Caco-2 (cell line): ENCODE measurements around the gene HOXB3. TPM values are rescaled to one million over a fixed set of nuclear protein-coding genes. Genes with fewer than 3 reads are reported as not detected.
A peak's percentile ranks its signal among the peaks of the same experiment; 100 is the strongest.

Experiments
- BruUV-seq: library from RNA; stranded (reverse); fragments of 400-500 nt; replicated peaks from 2 replicates; lab custom pipeline; 2021; lab: Mats Ljungman, UMichigan
- CTCF ChIA-PET: fragments of 300-600 bp; sonication (Branson Sonifier 250); formaldehyde crosslinking; loops from one replicate; lab custom pipeline; 2022; ENCODE audit warnings: antibody characterized with exemption; lab: Charles Lee
- POLR2A ChIA-PET: fragments of 300-600 bp; sonication (Branson Sonifier 250); formaldehyde crosslinking; loops from one replicate; lab custom pipeline; 2022; ENCODE audit warnings: antibody characterized with exemption; lab: Charles Lee
- DNase-seq, 2 experiments: peaks; one replicate each; pipeline versions ENCODE4 v3.0.0 to v3.0.0-alpha.2; 2020 to 2022
- H3K27me3 ChIP-seq: replicated peaks from 2 replicates; pipeline ENCODE4 v1.6.0; 2011; ENCODE audit warnings: low read length; ENCODE audit not compliant: control insufficient read depth, insufficient read depth
- H3K36me3 ChIP-seq: 2 replicates; pipeline ENCODE4 v1.5.1; 2011; ENCODE audit warnings: low read length; ENCODE audit not compliant: control insufficient read depth, insufficient read depth
- H3K4me1 ChIP-seq: fragments of 250-450 bp; sonication (Bioruptor Pico); 2 replicates; pipeline ENCODE4 v1.5.1; 2020; ENCODE audit warnings: mild to moderate bottlenecking
- H3K4me3 ChIP-seq: 2 replicates; pipeline ENCODE4 v1.5.1; 2011; ENCODE audit warnings: low read depth, mild to moderate bottlenecking, control low read depth, low read length
- H3K9me3 ChIP-seq: fragments of 250-450 bp; sonication (Bioruptor Pico); 2 replicates; pipeline ENCODE4 v1.5.1; 2020; ENCODE audit warnings: mild to moderate bottlenecking, moderate library complexity
- H3K27ac Mint-ChIP-seq: one replicate; pipeline ENCODE4 v1.8.0; 2022; ENCODE audit warnings: mixed read lengths; ENCODE audit not compliant: unreplicated experiment
- H3K27me3 Mint-ChIP-seq: one replicate; pipeline ENCODE4 v1.8.0; 2022; ENCODE audit warnings: mixed read lengths; ENCODE audit not compliant: insufficient read depth, unreplicated experiment
- H3K36me3 Mint-ChIP-seq: one replicate; pipeline ENCODE4 v1.8.0; 2022; ENCODE audit warnings: mild to moderate bottlenecking, mixed read lengths; ENCODE audit not compliant: insufficient read depth, unreplicated experiment
- H3K4me1 Mint-ChIP-seq: one replicate; pipeline ENCODE4 v1.8.0; 2022; ENCODE audit warnings: low read depth, mixed read lengths; ENCODE audit not compliant: unreplicated experiment
- H3K4me3 Mint-ChIP-seq: one replicate; pipeline ENCODE4 v1.8.0; 2022; ENCODE audit warnings: mild to moderate bottlenecking, moderate library complexity, mixed read lengths; ENCODE audit not compliant: unreplicated experiment
- H3K9me3 Mint-ChIP-seq: one replicate; pipeline ENCODE4 v1.8.0; 2022; ENCODE audit warnings: mixed read lengths; ENCODE audit not compliant: unreplicated experiment
- intact Hi-C: fragments of 100-400 bp; cut with micrococcal nuclease; formaldehyde crosslinking; loops from one replicate; pipeline ENCODE4 v1.10.0; 2022; ENCODE audit not compliant: unreplicated experiment
- total RNA-seq: library from RNA; stranded (reverse); gene quantifications from 2 replicates; pipeline ENCODE4 v1.2.3, GENCODE V29; 2022
- TF ChIP-seq, protein P1 (sequence below), 2 experiments: fragments of 200-600 bp in 1 of 2; IDR thresholded peaks; 1 replicate in 1 of 2; 2 replicates in 1 of 2; pipeline versions ENCODE4 v1.5.1 to v1.8.0; 2011 to 2022; ENCODE audit warnings: antibody characterized with exemption in 1 of 2, control low read depth in 1 of 2, inconsistent platforms in 1 of 2, low read depth in 1 of 2, low read length in 1 of 2, mild to moderate bottlenecking in 1 of 2, moderate library complexity in 1 of 2; ENCODE audit not compliant: insufficient read depth in 1 of 2, severe bottlenecking in 1 of 2, unreplicated experiment in 1 of 2

The HOXB3 gene
- total RNA-seq, 1 experiment from 2014 or later: 7.2 TPM

DNA sequence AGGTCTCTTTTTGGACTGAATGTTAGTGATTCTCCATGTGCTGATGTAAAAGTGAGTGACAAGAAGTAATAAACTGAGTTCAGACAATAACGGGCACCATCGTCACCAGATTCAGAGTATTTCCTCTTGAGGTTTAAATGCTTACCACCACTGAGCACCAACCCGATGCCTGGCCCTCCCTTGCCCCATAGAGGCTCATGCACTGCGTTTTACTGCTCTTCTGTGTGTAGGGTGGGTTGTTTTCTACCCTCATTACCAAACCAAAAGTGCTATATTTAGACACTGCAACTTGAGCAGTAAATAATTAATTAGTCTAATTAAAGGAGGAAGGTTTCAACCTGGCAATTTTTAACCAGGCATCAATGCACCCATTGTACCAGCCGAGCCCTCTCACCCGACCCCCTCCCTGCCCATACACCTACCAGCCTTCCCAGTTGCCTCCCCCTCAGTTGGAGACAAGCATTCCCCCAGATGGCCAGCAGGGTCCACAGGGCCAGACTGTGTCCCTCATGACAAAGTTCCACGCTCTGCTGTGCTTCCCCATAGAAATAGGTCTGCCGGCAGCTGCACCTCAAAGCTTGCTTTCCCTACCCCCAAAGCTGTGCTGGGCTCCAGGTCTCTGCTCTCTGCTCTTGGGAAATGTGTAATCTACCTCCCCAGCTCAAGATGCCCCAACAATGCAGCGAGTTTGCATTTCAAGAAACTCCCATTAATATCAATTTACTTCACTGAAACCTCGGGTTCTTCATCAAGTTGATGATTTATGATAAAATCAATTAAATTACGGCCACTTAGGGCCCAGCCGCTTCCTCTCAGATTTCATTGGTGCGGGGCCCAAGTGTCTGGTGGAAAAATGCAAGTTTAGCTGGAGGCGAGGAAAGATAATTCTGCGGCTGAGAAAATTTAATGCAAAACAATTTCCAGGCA lies 27.9 kb downstream of the HOXB3 start:
- peak in 1 of 2 experiments; percentile 60 for DNase-seq
- Histone ChIP-seq H3K4me3 (no peak overlapping the region), H3K36me3 (no peaks in the 10 kb centered on the region), H3K9me3 (no peaks in the 10 kb centered on the region), H3K4me1 (peaks cover 3% of the 10 kb centered on the region; the same call in 1 of the 2 replicates), H3K27me3 (no peaks in the 10 kb centered on the region)
- H3K4me3 Mint-ChIP-seq: no peak overlapping the region
- H3K4me1 Mint-ChIP-seq: no peaks in the 10 kb centered on the region
- H3K27ac Mint-ChIP-seq: no peak overlapping the region
- POLR2A ChIA-PET: interaction anchor here (0.6 kb wide), 1 partner anchor 52 kb away, joined by 4 read pairs; no protein-coding TSS in a partner anchor
- no peaks in the 10 kb centered on the region for H3K36me3 Mint-ChIP-seq
- BruUV-seq: no TSS peak
- CTCF ChIA-PET: interaction anchor here (0.5 to 1.0 kb wide), 2 partner anchors 30 to 40 kb away, joined by 3 read pairs; no protein-coding TSS in a partner anchor
- no peaks in the 10 kb centered on the region for H3K27me3 Mint-ChIP-seq
- intact Hi-C loops: no loop called here
- H3K9me3 Mint-ChIP-seq: no peaks in the 10 kb centered on the region
- TF ChIP-seq, protein P1, sequence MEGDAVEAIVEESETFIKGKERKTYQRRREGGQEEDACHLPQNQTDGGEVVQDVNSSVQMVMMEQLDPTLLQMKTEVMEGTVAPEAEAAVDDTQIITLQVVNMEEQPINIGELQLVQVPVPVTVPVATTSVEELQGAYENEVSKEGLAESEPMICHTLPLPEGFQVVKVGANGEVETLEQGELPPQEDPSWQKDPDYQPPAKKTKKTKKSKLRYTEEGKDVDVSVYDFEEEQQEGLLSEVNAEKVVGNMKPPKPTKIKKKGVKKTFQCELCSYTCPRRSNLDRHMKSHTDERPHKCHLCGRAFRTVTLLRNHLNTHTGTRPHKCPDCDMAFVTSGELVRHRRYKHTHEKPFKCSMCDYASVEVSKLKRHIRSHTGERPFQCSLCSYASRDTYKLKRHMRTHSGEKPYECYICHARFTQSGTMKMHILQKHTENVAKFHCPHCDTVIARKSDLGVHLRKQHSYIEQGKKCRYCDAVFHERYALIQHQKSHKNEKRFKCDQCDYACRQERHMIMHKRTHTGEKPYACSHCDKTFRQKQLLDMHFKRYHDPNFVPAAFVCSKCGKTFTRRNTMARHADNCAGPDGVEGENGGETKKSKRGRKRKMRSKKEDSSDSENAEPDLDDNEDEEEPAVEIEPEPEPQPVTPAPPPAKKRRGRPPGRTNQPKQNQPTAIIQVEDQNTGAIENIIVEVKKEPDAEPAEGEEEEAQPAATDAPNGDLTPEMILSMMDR (IDR thresholded peaks at IDR 0.05; ENCODE audit: insufficient read depth in 1 of 2, low read depth in 1 of 2, low read length in 1 of 2, severe bottlenecking in 1 of 2, unreplicated experiment in 1 of 2): peak; percentile 54 to 67

DNA sequence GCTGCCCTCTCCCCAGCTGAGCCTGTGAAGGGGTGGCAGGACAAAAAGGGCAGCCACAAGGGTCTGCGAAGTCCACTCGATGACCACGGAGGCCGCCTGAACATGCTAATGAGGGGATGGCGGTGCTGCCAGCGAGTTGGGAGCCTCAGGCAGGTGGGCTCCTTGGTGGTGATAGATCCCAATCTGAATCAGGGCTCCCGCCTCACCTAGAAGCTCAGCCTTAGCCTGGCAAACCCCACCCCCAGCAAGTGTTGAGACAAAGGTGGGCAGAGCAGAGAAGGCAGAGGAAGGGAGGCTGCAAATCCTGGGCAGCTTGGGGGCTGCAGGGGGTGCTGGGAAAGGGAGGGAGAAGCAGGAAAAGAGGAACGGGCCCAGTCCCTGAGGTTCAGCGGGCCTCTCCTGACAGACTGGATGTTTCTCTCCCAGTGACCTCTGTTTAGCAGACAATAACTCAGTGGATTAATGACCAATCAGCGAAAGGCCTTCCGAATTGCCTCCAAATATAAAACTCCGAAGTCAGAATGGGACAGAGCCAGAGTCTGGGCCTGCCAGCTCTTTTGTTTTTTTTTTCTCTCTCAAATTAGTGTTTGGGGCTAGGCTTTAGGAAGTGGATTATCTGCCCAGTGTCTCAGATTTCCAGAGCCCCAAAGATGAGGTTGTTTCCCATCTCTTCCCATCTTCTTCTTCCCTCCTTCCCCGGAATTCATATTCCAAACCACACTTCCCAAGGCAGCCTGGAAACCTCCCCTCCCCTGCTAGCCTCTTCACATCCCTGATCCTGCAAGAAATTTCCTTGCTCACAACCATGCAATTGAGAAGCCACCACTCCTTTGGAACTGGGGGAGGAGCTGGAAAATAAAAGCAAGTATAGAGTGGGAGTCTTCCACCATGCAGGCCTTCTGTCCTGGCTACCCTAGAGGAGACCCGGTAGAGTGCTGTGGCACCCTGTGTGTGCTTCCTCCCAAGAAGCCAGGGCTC lies 29.9 kb downstream of the HOXB3 start:
- TF ChIP-seq, protein P1 (IDR thresholded peaks at IDR 0.05; ENCODE audit: insufficient read depth in 1 of 2, low read depth in 1 of 2, low read length in 1 of 2, severe bottlenecking in 1 of 2, unreplicated experiment in 1 of 2): no peak
- Histone ChIP-seq H3K9me3 (no peaks in the 10 kb centered on the region), H3K27me3 (no peaks in the 10 kb centered on the region; the same call in 1 of the 2 replicates), H3K4me3 (no peak overlapping the region), H3K36me3 (no peaks in the 10 kb centered on the region), H3K4me1 (peaks cover 3% of the 10 kb centered on the region; the same call in 1 of the 2 replicates)
- no peaks in the 10 kb centered on the region for H3K36me3 Mint-ChIP-seq
- no peaks in the 10 kb centered on the region for H3K9me3 Mint-ChIP-seq
- H3K4me3 Mint-ChIP-seq: no peak overlapping the region
- DNase-seq: no peak
- CTCF ChIA-PET: interaction anchor here (0.7 to 0.8 kb wide), 2 partner anchors 28 to 38 kb away, joined by 3 to 4 read pairs; no protein-coding TSS in a partner anchor
- no peaks in the 10 kb centered on the region for H3K27me3 Mint-ChIP-seq
- H3K4me1 Mint-ChIP-seq: peaks cover 3% of the 10 kb centered on the region
- BruUV-seq: no TSS peak
- H3K27ac Mint-ChIP-seq: no peak overlapping the region
- POLR2A ChIA-PET: no interaction called here
- intact Hi-C loops: no loop called here
